Heart left ventricle (tissue), 13 donors: ENCODE data around the gene RNF150.

Source experiments
- POLR2A ChIP-seq, 2 donors: fragments of 450-650 bp; IDR thresholded peaks; one replicate each; pipeline ENCODE4 v1.6.1; 2017; ENCODE audit warnings: antibody characterized with exemption in 2 of 2, mild to moderate bottlenecking in 2 of 2, moderate library complexity in 2 of 2
- TF ChIP-seq, protein P1 (sequence below), 12 donors: fragments of 200-600 bp; sonication (generic) in 4 of 12; IDR thresholded peaks; one replicate each; pipeline versions ENCODE4 v1.5.0 to v1.8.0; 2018 to 2022; ENCODE audit warnings: antibody characterized with exemption in 12 of 12, mild to moderate bottlenecking in 5 of 12
- donor health status: ischemic (EF 13 %, LVEDD 7.1; RV severe dilation, severe dysfunction).
- donor health status: DM: no; HTN: yes; CAD: no.
- donor health status: DM: no; HTN: no; CAD: no.
- donor health status: ischemic (EF 25% LVEDD 6.9; RV normal size, moderate dysfunction).
- donor health status: ischemic (EF 25% LVEDD 5.7; RV mildly dilated, moderate dysfunction).
- donor health status: ischemic (EF 35%, LVEDD 5.7; RV mildly dilated, moderate dysfunction).
- donor health status: nonischemic (EF 11% LVEDD 7.7; RV severe dilation, severe dysfunction).
- donor health status: DM: yes; HTN: yes; CAD: no.
- donor health status: PGD.
- donor health status: ischemic (EF 29% LVEDD 5.4; RV normal size, mild dysfunction).
- donor health status: nonischemic (EF 23%, LVEDD 6.1; RV moderate dilation, normal function).

DNA sequence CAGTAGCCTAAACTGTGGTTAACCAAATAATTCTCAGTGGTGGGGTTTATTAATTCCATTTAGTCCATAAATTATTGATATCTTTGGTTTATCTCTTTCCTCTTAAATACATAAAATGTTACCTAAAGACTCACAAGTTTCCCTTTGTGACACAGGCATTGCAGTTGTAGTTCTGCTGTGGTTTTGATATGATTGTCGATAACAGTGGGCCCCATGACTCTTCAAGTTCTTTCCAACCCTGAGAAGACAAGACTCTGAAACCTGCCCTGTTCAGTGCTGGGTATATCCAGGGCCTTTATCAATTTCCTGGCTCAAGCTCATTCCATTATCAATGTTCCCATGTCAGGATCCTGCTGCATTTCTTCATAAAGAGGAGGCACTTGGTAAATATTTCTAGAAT is 259.2 kb downstream of the RNF150 start:
- TF ChIP-seq, protein P1, sequence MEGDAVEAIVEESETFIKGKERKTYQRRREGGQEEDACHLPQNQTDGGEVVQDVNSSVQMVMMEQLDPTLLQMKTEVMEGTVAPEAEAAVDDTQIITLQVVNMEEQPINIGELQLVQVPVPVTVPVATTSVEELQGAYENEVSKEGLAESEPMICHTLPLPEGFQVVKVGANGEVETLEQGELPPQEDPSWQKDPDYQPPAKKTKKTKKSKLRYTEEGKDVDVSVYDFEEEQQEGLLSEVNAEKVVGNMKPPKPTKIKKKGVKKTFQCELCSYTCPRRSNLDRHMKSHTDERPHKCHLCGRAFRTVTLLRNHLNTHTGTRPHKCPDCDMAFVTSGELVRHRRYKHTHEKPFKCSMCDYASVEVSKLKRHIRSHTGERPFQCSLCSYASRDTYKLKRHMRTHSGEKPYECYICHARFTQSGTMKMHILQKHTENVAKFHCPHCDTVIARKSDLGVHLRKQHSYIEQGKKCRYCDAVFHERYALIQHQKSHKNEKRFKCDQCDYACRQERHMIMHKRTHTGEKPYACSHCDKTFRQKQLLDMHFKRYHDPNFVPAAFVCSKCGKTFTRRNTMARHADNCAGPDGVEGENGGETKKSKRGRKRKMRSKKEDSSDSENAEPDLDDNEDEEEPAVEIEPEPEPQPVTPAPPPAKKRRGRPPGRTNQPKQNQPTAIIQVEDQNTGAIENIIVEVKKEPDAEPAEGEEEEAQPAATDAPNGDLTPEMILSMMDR (IDR thresholded peaks at IDR 0.05): no peak
- no peak for TF ChIP-seq POLR2A (IDR thresholded peaks at IDR 0.05)
